H1 (cell line): Measurements from ENCODE around the gene NSD2.

Source experiments
- RNF2 ChIP-seq: fragments of 200-900, 300-1000 bp; sonication (generic); IDR thresholded peaks from 2 replicates; pipeline ENCODE4 v1.7.1; 2016; ENCODE audit warnings: borderline replicate concordance, low read depth, mild to moderate bottlenecking, antibody characterized with exemption, low read length; ENCODE audit not compliant: poor library complexity, severe bottlenecking; ENCODE audit errors: missing control alignments
- SIN3A ChIP-seq, 2 experiments: IDR thresholded peaks in 1 of 2; conservative IDR thresholded peaks in 1 of 2; 2 replicates each; pipeline ENCODE4 v1.6.1; 2011 to 2012; ENCODE audit warnings: low read length in 2 of 2, improper control_type of control experiment in 1 of 2, low read depth in 1 of 2, mild to moderate bottlenecking in 1 of 2
- SP1 ChIP-seq: IDR thresholded peaks from 2 replicates; pipeline ENCODE4 v1.6.1; 2011; ENCODE audit warnings: low read depth, low read length
- TF ChIP-seq, protein P1 (sequence below), 3 experiments: IDR thresholded peaks; 1 replicate in 2 of 3; 2 replicates in 1 of 3; pipeline versions ENCODE4 v1.5.1 to v1.6.1; 2011; ENCODE audit warnings: low read length in 3 of 3, mild to moderate bottlenecking in 3 of 3, inconsistent platforms in 2 of 3, low read depth in 1 of 3, moderate library complexity in 1 of 3; ENCODE audit not compliant: insufficient read depth in 1 of 3; ENCODE audit errors: control extremely low read depth in 1 of 3

DNA sequence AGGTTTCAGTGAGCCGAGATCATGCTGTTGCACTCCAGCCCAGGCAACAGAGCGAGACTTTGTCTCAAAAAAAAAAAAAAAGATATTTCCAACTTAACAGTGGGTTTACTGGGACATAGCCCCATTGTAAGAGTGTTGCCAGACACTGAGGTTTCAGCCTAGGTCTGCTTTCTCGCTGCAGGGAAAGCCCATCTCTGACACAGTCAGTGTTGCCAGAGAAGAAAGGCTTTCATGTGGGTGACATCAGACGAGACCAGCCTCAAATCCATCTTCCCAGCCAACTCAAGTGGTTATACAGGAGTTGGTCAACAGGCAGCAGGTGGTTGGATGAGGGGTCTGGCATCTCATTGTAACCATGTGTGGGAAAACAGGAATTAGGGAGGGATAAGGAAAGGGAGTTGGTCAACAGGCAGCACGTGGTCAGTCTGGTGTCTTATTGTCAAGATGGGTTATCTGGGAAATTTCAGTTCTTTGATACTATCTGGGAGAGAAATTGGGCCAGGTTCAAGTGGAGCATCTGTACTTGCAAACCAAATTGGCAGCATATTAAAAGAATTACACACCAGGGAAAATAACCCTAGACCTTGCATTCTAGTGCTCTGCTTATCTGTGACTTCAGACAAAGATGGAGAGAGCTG, 96.4 kb downstream of the NSD2 start:
- no peak for TF ChIP-seq SP1
- TF ChIP-seq RNF2, result no peak
- TF ChIP-seq, protein P1, sequence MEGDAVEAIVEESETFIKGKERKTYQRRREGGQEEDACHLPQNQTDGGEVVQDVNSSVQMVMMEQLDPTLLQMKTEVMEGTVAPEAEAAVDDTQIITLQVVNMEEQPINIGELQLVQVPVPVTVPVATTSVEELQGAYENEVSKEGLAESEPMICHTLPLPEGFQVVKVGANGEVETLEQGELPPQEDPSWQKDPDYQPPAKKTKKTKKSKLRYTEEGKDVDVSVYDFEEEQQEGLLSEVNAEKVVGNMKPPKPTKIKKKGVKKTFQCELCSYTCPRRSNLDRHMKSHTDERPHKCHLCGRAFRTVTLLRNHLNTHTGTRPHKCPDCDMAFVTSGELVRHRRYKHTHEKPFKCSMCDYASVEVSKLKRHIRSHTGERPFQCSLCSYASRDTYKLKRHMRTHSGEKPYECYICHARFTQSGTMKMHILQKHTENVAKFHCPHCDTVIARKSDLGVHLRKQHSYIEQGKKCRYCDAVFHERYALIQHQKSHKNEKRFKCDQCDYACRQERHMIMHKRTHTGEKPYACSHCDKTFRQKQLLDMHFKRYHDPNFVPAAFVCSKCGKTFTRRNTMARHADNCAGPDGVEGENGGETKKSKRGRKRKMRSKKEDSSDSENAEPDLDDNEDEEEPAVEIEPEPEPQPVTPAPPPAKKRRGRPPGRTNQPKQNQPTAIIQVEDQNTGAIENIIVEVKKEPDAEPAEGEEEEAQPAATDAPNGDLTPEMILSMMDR (IDR thresholded peaks at IDR 0.05; ENCODE audit: control extremely low read depth in 1 of 3, insufficient read depth in 1 of 3, low read depth in 1 of 3, low read length in 3 of 3), result no peak
- no peak for TF ChIP-seq SIN3A (conservative IDR thresholded peaks at IDR 0.05 in 1 of 2, IDR thresholded peaks at IDR 0.05 in 1 of 2; ENCODE audit: low read depth in 1 of 2, low read length in 2 of 2)
